SH-SY5Y (cell line): ENCODE measurements around the gene DENND5B.

ENCODE experiments used
- GATA2 ChIP-seq: IDR thresholded peaks from 2 replicates; pipeline ENCODE4 v1.6.1; 2011; ENCODE audit warnings: mild to moderate bottlenecking, low read depth, low read length
- GATA3 ChIP-seq: IDR thresholded peaks from 2 replicates; pipeline ENCODE4 v1.6.1; 2011; ENCODE audit warnings: low read depth, mild to moderate bottlenecking, low read length, moderate library complexity

- TF ChIP-seq GATA2 (no peak), GATA3 (no peak)
Measured at GRCh38 chr12:31567029-31567428, 23.9 kb downstream of the DENND5B start.
